Fibroblast of peridontal ligament (primary cell): ENCODE results near the gene WNT7B.

Experiments used
- DNase-seq: peaks from one replicate; pipeline ENCODE4 v3.0.0-alpha.2; 2010; ENCODE audit errors: extremely low read depth

WNT7B gene

DNA sequence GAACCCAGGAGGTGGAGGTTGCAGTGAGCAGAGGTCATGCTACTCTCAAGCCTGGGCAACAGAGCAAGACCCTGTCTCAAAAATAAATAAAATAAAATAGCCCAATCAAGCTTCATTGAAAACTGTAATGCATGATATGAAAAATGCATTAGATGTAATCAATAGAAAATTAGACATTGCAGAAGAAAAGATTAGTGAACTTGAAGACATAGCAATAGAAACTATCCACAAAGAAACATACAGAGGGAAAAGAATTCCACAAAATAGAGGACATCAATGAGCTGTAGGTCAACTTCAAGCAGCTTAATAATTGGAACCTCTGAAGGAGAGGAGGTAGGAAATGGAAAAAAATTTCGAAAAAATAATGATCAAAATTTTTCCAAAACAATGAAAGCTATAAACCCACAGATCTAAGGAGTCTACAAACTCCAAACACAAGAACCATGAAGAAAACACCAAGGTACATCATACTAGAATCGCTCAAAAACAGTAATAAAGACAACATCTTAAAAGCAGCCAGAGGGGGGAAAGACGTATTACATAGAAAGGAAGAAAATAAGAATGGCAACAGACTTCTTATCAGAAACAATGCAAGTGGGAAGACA lies 104.2 kb downstream of the WNT7B start:
- DNase-seq = no peak

DNA sequence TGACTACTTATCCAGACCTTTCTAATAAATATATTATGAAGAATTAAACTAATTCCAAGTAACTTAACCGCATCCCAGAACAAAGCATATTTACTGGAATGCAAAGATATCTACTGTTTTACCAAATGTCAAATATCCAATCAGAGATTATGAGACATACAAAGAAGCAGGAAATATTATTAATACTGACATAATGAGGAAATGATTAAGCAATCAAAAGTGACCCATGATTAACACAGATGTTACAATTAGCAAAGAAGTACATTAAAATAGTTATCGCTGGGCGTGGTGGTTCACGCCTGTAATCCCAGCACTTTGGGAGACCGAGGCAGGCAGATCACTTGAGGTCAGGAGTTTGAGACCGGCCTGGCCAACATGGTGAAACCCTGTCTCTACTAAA lies 105.2 kb downstream of the WNT7B start:
- DNase-seq = no peak
